Esophagus muscularis mucosa (tissue), 3 donors: ENCODE results near the gene POLR2E.

Experiments used
- POLR2AphosphoS5 ChIP-seq, 2 donors: sonication (generic); formaldehyde crosslinking; IDR thresholded peaks; one replicate each; pipeline ENCODE4 v1.6.1; 2017; ENCODE audit warnings: antibody characterized with exemption in 2 of 2
- TF ChIP-seq, protein P1 (sequence below), 3 experiments: fragments of 200-600 bp in 2 of 3; fragments of 450-650 bp in 1 of 3; sonication (generic) in 2 of 3; IDR thresholded peaks; one replicate each; pipeline ENCODE4 v1.5.1; 2017 to 2019; ENCODE audit warnings: antibody characterized with exemption in 3 of 3, mild to moderate bottlenecking in 2 of 3, moderate library complexity in 1 of 3

DNA sequence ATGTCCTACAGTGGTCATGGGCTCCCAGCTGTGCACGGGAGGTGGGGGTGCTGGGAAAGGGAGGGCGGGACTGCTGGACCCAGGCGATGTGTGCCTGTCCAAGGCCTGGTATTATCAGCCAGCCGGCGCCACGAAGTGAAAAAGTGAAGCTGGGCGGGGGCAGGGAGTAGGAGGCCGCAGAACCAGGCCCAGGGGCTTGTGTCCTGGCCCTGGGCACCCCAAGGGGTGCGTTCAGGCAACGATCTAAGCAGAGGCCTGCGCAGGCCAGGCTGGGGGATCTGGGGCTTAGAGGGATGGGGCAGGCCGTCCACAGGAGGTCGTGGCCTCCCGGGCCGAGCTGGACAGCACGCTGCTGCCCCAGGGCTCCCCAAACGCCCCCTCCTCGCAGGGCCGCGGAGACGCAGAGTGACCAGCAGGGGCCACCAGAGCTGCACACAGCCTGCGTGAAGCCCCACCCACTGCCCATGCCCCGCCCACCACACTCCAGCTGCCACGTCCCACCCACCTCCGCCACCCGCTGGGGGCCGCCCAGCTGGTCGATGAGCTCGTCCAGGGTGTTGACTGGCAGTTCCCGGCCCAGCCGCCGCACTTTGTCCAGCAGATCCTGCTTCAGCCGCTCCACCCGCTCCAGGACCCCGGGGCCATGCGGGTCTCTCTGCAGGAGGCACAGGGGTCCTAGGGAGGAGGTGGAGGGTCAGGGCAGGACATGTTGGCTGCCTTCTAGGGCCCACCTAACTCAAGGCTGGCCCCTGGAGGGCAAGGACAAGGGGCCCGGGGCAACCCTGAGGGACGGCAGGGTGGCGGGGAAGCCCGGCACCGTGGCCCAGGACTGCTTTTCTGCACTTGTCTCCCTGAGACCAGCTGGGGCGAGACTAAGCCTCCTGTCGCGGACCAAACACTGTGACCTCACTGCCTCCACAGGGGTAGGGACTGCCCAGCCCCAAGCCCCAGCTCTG, 18.1 kb upstream of the POLR2E start:
- TF ChIP-seq POLR2AphosphoS5 (IDR thresholded peaks at IDR 0.05): peak; percentile 62 to 76
- TF ChIP-seq, protein P1, sequence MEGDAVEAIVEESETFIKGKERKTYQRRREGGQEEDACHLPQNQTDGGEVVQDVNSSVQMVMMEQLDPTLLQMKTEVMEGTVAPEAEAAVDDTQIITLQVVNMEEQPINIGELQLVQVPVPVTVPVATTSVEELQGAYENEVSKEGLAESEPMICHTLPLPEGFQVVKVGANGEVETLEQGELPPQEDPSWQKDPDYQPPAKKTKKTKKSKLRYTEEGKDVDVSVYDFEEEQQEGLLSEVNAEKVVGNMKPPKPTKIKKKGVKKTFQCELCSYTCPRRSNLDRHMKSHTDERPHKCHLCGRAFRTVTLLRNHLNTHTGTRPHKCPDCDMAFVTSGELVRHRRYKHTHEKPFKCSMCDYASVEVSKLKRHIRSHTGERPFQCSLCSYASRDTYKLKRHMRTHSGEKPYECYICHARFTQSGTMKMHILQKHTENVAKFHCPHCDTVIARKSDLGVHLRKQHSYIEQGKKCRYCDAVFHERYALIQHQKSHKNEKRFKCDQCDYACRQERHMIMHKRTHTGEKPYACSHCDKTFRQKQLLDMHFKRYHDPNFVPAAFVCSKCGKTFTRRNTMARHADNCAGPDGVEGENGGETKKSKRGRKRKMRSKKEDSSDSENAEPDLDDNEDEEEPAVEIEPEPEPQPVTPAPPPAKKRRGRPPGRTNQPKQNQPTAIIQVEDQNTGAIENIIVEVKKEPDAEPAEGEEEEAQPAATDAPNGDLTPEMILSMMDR (IDR thresholded peaks at IDR 0.05): peak; percentile 95 to 99 (median 97)
